Gastrocnemius medialis (tissue), 4 donors: ENCODE measurements around the gene GJD2.

Experiments
- POLR2A ChIP-seq, 2 donors: fragments of 450-650 bp; IDR thresholded peaks; one replicate each; pipeline ENCODE4 v1.6.1; 2017; ENCODE audit warnings: antibody characterized with exemption in 2 of 2, mild to moderate bottlenecking in 2 of 2, moderate library complexity in 2 of 2
- TF ChIP-seq, protein P1 (sequence below), 5 experiments: fragments of 450-650 bp in 3 of 5; fragments of 200-600 bp in 2 of 5; sonication (generic) in 2 of 5; IDR thresholded peaks in 4 of 5; conservative IDR thresholded peaks in 1 of 5; 1 replicate in 4 of 5; 2 replicates in 1 of 5; pipeline ENCODE4 v1.5.1; 2016 to 2019; ENCODE audit warnings: antibody characterized with exemption in 5 of 5, mild to moderate bottlenecking in 3 of 5, moderate library complexity in 3 of 5

- TF ChIP-seq, protein P1, sequence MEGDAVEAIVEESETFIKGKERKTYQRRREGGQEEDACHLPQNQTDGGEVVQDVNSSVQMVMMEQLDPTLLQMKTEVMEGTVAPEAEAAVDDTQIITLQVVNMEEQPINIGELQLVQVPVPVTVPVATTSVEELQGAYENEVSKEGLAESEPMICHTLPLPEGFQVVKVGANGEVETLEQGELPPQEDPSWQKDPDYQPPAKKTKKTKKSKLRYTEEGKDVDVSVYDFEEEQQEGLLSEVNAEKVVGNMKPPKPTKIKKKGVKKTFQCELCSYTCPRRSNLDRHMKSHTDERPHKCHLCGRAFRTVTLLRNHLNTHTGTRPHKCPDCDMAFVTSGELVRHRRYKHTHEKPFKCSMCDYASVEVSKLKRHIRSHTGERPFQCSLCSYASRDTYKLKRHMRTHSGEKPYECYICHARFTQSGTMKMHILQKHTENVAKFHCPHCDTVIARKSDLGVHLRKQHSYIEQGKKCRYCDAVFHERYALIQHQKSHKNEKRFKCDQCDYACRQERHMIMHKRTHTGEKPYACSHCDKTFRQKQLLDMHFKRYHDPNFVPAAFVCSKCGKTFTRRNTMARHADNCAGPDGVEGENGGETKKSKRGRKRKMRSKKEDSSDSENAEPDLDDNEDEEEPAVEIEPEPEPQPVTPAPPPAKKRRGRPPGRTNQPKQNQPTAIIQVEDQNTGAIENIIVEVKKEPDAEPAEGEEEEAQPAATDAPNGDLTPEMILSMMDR (IDR thresholded peaks at IDR 0.05 in 4 of 5, conservative IDR thresholded peaks at IDR 0.05 in 1 of 5): no peak
- no peak for TF ChIP-seq POLR2A (IDR thresholded peaks at IDR 0.05)
Measured at GRCh38 chr15:34768530-34768929, 13.7 kb upstream of the GJD2 start.
